GM19099 (cell line): ENCODE results near the gene TMTC1.

Experiments
- POLR2A ChIP-seq: IDR thresholded peaks from 3 replicates; pipeline ENCODE4 v1.6.1; 2011; ENCODE audit warnings: low read depth; ENCODE audit not compliant: insufficient read length; ENCODE audit errors: extremely low read depth

The TMTC1 gene

DNA sequence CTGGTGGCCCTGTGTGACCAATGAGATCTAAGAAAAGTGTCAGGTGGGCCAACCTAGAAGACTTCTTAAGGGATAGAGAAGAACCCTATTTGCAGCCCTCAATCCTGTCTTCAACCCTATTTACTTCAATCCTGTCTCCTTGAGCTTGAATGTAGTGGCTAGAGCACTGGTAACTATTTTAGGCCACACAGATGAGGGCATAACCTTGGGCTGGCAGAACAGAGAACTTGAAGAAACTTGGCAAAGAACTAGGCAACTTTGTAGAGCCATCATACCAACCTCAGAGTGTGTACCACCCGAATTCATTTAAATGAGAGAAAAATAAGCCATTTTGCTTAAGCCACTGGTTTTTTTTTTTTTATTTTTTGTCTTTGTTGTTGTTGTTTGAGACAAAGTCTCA, 94.8 kb downstream of the TMTC1 start:
- TF ChIP-seq POLR2A = no peak

DNA sequence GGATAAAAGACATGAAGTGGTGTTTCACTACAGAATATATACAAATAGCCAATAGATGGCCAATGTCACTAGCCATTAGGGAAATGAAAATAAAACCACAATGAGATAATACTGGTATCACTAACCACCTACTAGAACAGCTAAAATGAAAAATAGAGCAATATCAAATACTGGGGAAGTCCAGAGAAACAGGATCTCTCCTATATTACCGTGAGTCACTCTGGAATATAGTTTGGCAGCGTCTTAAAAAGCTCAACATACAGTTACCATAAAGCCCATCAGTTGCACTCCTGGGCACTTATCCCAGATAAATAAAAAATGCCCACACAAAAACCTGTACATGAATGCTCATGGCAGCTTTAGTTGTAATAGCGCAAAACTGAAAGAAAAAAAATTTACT, 101.7 kb downstream of the TMTC1 start:
- TF ChIP-seq POLR2A = no peak

DNA sequence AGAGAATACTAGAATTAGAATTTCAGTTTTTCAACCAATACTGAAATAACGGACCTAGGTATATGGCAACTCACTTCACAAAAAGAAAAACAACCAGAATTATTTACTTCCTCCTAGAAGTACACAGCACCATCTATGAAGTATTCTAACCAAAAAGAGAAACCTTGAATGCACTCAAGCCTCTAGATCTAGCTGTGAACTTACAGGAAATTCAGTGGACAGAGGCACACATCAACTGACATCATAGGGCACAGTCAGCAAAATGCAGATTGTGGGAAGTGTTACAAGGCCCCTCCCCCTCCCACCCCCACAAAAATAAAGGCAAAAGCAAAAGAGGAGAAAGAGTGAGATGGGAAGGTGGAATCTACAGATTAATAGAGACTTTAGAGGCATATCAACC, 102.4 kb downstream of the TMTC1 start:
- TF ChIP-seq POLR2A = no peak

DNA sequence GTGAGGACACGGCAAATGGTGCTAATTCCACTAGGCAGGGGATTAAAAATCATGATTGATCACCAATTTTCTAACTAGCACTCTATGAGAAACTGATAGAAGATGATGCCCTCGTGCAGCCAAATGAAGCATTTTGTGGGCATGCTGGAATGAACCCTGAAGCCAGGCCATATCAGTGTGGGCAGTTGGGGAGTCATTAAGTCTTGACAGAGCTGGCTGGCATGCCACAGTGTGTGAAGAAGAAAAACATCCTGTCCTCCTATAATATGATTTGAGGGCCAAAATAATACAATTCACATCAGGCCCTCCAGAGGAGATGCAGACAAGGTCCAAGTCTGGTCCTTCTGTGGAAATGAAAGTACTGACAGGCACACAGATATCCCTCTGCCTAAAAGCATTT, 107.1 kb downstream of the TMTC1 start:
- no peak for TF ChIP-seq POLR2A

DNA sequence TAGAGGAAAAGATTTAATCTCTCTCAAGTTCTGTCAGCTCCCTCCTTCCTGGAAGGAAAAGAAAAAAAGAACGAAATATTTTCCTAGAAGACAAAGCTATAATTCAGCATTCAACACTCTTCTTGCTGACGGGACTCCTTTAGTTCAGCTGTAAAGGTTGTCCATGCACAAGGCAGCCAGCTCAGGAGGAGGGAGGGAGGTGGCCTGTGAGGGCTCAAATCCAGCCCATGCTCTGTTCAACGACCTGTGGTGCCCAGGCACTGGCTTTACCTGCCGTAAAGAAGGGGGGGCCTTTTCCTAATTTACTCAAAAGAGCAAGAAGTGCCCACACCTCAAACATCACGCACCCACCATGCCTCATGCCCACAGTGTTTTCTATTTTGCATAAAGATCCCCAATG, 109.3 kb downstream of the TMTC1 start:
- no peak for TF ChIP-seq POLR2A

DNA sequence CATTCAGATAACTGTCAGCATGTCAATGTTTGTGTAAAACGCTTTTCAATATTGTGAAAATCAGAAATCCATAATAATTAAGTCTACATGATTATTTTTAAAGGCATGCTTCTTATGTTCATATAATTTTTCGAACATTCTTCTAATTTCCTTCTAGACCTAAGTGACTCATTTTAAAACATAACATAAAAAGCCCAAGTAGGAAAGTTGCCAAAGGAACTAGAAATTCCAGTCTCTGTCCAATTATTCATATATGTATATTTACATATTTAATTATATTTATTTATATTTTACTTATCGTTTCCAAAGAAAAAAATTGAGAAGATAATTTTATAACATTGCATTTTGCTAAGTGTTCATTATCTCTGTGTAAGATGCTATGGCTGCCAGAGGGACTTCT, 110.4 kb downstream of the TMTC1 start:
- no peak for TF ChIP-seq POLR2A

DNA sequence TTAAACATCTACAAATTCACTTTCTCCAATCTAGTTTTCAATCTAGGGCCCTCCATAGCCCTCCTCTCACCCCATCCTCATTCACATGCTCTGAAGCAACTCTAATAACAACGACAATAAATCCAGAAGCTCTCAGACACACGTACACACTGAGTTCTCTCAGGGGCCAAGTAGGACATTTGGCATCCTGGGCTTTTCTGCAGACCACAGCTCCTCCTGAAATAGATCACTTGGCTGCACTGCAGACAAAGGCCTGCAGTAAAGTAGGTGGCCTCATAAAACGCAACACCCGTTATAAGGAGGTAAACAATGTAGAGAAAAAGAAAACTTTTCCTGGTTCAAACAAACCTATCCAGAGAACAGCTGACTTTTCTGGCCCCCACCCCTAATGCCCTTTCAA, 111.2 kb downstream of the TMTC1 start:
- TF ChIP-seq POLR2A = no peak

DNA sequence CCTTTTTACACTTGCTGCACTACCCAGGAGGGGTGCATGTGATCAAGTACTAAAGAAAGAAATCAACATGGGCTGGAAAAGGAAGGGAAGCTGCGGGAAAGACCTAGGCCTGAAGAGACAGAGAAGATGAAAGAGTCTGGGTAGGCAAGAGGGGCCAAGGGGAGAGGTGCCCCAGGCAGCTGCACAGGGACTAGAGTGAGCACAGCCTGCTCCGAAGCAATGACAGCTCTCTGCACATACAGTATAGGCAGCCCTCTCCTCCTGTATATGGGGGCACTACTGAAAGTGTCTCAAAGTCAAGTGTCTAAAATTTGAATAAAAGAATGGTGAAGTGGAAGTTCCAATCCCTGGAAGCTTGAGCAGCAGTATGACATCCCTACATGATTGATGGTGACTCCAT, 112.0 kb downstream of the TMTC1 start:
- TF ChIP-seq POLR2A = no peak

DNA sequence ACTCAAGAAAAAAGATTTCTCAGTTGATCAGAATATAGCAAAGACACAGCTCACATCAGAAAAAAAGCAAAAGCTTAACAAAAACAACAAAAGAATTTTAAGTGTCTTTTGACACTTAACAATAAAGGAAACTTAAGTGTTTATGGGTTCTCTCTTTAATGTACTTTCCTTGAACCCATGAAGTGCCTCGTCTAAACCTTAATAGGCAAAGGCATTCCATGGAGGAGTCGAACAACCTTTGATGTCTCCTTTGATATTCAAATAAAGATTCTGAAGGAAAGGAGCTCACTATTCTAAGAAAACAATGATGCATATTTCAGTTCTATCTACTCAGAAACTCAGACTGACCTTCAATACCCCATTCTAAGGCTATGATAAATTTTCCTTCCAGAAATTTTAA, 116.7 kb downstream of the TMTC1 start:
- no peak for TF ChIP-seq POLR2A

DNA sequence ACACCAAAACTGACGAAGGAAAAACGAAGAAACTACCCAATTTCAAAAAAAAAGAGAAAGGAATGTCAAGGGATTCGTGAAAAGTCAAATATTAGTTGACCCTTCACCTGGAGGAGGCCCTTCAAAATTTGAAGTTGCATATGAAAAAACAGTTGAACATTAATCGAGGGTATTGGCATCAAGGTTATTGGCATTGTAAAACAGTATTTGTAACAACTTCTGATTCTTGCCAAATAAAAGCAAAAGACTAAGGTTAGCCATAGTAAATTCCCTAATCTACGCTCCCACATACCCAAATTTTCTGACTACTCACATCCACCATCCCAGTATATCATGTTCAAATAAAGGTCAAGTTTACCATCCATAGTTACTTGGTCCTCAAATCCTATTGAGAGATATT, 118.6 kb downstream of the TMTC1 start:
- no peak for TF ChIP-seq POLR2A

DNA sequence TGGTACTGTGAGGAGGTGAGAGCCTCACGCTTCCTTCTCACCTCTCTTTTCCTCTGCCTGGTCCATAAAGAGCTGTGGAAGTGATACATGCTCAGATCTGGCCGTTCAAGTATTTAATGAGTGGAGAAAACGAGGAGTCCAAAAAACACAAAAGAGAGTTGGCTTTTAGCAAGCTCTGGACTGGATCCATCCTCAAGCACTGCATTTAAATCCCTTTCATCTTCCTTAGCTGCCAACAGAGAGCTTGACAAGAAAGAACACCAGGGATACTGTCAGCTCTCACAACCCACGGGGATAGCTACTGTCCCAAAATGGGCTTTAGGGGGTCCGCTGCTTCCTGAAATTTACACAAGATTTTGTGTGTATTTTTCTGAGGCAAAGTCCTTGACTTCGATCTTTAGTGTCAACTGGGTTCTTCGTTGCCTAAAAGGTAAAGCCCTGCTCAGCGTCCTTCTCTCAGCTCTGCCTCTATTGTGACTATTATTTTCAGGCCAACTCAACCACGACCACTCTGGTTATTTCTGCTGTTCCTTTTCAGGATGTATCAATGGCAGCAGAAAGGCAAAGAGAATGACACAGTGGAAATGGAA, 120.9 kb downstream of the TMTC1 start:
- no peak for TF ChIP-seq POLR2A

DNA sequence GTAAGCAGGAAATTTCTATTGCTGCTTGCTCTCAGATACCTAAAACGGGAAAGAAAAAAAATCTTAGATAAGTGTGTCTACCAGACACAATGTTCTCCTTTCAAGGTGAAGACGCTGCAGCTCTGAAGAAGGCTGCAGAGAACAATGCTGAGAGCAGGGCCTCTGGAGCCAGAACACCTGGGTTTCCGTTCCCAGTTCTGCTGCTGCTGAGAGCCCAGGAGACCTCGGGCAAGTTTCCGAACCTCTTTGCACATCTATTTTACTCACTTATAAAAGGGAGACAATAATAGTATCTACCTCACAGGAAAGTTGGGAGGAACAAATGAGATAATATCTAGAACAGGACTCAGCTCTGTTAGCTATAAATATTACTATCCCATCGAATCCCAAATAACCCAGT, 122.9 kb downstream of the TMTC1 start:
- no peak for TF ChIP-seq POLR2A

DNA sequence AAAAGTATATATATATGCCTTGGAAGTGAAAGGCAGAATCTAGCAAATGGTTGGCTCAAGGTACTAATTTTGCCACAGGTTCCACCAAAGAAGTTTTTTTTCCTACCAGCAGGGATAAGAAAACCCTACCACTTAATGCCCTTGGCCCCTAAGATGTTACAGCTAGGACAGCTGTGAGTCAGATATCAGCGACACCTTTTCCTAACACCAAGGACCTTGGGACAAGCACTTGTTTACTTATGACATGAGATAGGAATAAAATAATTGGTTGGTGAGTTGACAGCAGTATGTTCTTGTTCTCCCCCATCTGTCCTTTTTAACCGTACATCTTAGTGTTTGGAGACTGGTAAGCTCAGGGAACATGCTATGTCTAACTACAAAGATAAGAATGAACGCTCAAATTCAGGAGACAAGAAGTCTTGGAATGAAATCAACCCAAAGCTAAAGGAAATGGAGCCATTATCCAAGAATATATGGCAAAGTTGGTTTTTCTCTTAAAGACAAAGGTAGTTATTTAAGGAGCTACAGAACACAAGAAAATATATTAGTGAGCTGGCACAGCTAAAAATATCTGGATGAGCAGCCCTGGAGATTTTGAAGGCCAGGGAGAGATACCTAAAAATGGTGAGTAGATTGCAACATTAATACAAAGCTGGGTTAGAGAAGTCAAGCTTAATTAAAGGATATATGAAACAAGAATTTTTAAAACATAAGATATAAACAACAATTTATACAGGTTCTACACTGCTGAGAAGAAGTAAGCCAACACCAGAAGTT, 126.8 kb downstream of the TMTC1 start:
- no peak for TF ChIP-seq POLR2A

DNA sequence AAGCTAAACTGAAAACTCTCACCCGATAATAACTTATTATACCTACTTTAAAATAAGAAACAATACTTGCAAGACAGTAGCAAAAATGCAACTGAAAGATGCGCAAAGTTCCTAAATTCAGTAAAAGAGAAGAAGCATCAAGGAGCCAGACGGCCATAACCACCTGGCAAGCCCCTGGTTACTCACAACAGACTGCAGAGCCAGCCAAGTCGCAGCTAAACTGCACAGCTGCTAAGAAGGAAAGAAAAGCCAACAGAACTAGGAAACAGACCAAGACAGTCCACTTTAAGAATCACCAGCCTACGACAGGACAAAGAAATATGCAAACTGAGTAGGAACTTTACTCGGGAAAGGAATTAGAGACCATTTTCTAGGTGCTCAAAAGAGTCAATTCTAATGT, 127.9 kb downstream of the TMTC1 start:
- TF ChIP-seq POLR2A = no peak

DNA sequence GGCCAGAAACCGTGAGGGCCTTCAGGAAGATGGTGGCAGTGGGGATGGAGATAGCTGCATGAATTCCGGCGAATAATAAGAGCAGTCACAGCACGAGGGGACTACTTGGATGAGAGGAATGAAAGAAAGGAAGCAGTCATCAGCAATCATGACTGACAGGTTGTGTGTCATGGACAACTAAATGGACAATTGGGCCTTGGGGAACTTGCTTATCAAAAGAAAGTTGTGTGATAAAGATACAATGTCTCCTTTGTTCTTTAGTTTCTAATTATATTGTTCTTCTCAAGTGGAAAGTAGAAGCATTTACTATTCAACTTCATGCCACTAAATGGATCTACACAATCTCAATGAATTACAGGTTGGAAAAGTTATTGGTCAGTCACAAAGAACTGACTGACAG, 130.5 kb downstream of the TMTC1 start:
- TF ChIP-seq POLR2A = no peak

DNA sequence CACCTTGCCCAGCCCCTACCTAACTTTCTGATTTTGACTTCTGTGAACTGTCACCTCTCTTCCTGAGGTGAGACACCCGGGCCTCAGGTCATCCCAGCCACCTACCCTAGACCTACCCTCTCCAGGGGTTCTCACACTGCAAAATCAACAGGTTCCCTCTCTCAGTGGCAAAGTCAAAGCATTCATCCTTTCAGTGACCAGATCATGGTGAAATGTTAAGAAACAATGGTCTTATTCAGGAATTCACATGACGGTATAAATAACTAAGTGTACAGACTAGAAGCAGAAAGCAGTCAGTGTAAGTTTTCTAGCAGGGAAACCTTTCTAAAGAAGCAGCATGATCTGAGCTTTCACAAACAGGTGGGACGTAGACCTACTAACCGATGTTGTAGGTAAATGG, 133.4 kb downstream of the TMTC1 start:
- TF ChIP-seq POLR2A = no peak

DNA sequence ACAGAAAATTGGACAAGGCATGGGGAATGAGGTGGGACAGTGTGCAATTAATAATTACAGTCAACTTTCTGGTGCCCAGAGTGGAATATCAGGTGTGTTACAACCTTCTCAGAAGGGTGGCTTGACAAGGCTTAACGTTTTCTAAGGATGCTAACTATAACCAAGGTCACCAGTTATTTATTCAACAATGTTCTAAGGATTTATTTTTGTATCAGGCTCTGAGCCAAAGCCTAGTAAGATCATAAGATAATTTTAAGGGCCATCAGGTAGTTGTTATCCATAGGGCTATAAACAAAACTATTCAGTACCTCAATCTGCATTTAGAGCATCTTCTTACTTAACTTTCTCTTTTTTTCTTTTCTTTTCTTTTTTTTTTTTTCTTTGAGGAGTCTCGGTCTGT, 134.0 kb downstream of the TMTC1 start:
- TF ChIP-seq POLR2A = no peak
